HepG2 (cell line): ENCODE data around the gene MYLK. TPM values are rescaled to one million over a fixed set of nuclear protein-coding genes. Genes with fewer than 3 reads are reported as not detected.
A peak's percentile ranks its signal among the peaks of the same experiment; 100 is the strongest.

Experiments used
- CTCF ChIP-seq: sonication (generic); formaldehyde crosslinking; IDR thresholded peaks from 2 replicates; pipeline ENCODE4 v1.5.0; 2020; ENCODE audit warnings: mild to moderate bottlenecking, missing genetic modification reagents, moderate library complexity
- DMTF1 ChIP-seq: sonication (generic); formaldehyde crosslinking; IDR thresholded peaks from 2 replicates; pipeline ENCODE4 v1.4.0; 2020; ENCODE audit warnings: mild to moderate bottlenecking, missing genetic modification reagents
- FIP1L1 ChIP-seq: fragments of 200-400 bp; formaldehyde crosslinking; IDR thresholded peaks from 2 replicates; pipeline ENCODE4 v1.6.1; 2018; ENCODE audit warnings: low read depth, mild to moderate bottlenecking, low read length, moderate library complexity, borderline replicate concordance; ENCODE audit not compliant: insufficient read depth
- HCFC1 ChIP-seq: fragments of 150-350 bp; IDR thresholded peaks from 2 replicates; pipeline ENCODE4 v1.6.1; 2014; ENCODE audit warnings: low read depth, low read length
- HNRNPUL1 ChIP-seq: fragments of 200-400 bp; formaldehyde crosslinking; IDR thresholded peaks from 2 replicates; pipeline ENCODE4 v1.6.1; 2017; ENCODE audit warnings: low read depth, mild to moderate bottlenecking, low read length, moderate library complexity
- MTA3 ChIP-seq: sonication (generic); formaldehyde crosslinking; IDR thresholded peaks from 2 replicates; pipeline ENCODE4 v1.4.0; 2020; ENCODE audit warnings: missing genetic modification reagents
- POGK ChIP-seq: sonication (generic); formaldehyde crosslinking; conservative IDR thresholded peaks from 2 replicates; pipeline ENCODE4 v1.8.0; 2022; ENCODE audit warnings: mild to moderate bottlenecking, moderate library complexity, missing genetic modification reagents
- RAD51 ChIP-seq: fragments of 450-650 bp; IDR thresholded peaks from 2 replicates; pipeline ENCODE4 v1.6.1; 2016; ENCODE audit warnings: borderline replicate concordance
- SAFB2 ChIP-seq: sonication (generic); formaldehyde crosslinking; IDR thresholded peaks from 2 replicates; pipeline ENCODE4 v1.5.1; 2020; ENCODE audit warnings: missing genetic modification reagents, low read depth, mild to moderate bottlenecking, borderline replicate concordance
- SNAPC2 ChIP-seq: sonication (generic); formaldehyde crosslinking; IDR thresholded peaks from 2 replicates; pipeline ENCODE4 v1.8.1; 2022; ENCODE audit warnings: mild to moderate bottlenecking, missing genetic modification reagents
- SOX5 ChIP-seq: IDR thresholded peaks from 2 replicates; pipeline ENCODE4 v1.6.1; 2016; ENCODE audit warnings: borderline replicate concordance
- TAF1 ChIP-seq: sonication (generic); formaldehyde crosslinking; IDR thresholded peaks from 2 replicates; pipeline ENCODE4 v1.4.0; 2020; ENCODE audit warnings: missing genetic modification reagents
- TAF15 ChIP-seq: fragments of 200-400 bp; formaldehyde crosslinking; IDR thresholded peaks from one replicate; pipeline ENCODE4 v1.6.1; 2018; ENCODE audit warnings: mild to moderate bottlenecking, low read depth, low read length; ENCODE audit not compliant: poor library complexity, severe bottlenecking
- ZFP36L2 ChIP-seq: sonication (generic); formaldehyde crosslinking; IDR thresholded peaks from 2 replicates; pipeline ENCODE4 v1.4.0; 2020; ENCODE audit warnings: missing genetic modification reagents
- ZGPAT ChIP-seq: IDR thresholded peaks from 2 replicates; pipeline ENCODE4 v1.6.1; 2016; ENCODE audit warnings: mild to moderate bottlenecking
- ZKSCAN8 ChIP-seq: IDR thresholded peaks from 2 replicates; pipeline ENCODE4 v1.6.1; 2016; ENCODE audit warnings: borderline replicate concordance, missing genetic modification reagents, missing compliant biosample characterization
- ZNF224 ChIP-seq: sonication (generic); formaldehyde crosslinking; IDR thresholded peaks from 2 replicates; pipeline ENCODE4 v1.5.0; 2020; ENCODE audit warnings: mild to moderate bottlenecking, missing genetic modification reagents
- ZNF333 ChIP-seq: sonication (generic); formaldehyde crosslinking; IDR thresholded peaks from 2 replicates; pipeline ENCODE4 v1.4.0; 2020; ENCODE audit warnings: mild to moderate bottlenecking, missing genetic modification reagents, borderline replicate concordance
- ZNF616 ChIP-seq: sonication (generic); formaldehyde crosslinking; IDR thresholded peaks from 2 replicates; pipeline ENCODE4 v1.5.0; 2020; ENCODE audit warnings: low read depth, mild to moderate bottlenecking, missing genetic modification reagents
- ZNF670 ChIP-seq: sonication (generic); formaldehyde crosslinking; IDR thresholded peaks from 2 replicates; pipeline ENCODE4 v1.8.0; 2022; ENCODE audit warnings: mild to moderate bottlenecking, missing genetic modification reagents, borderline replicate concordance
- ZNF737 ChIP-seq: sonication (generic); formaldehyde crosslinking; IDR thresholded peaks from 2 replicates; pipeline ENCODE4 v1.5.0; 2020; ENCODE audit warnings: missing genetic modification reagents, mild to moderate bottlenecking, borderline replicate concordance
- ZNF878 ChIP-seq: sonication (generic); formaldehyde crosslinking; IDR thresholded peaks from 2 replicates; pipeline ENCODE4 v1.8.1; 2023; ENCODE audit warnings: mild to moderate bottlenecking, missing genetic modification reagents, moderate library complexity
- ZSCAN29 ChIP-seq: sonication (generic); formaldehyde crosslinking; conservative IDR thresholded peaks from 2 replicates; pipeline ENCODE4 v1.4.0; 2020; ENCODE audit warnings: mild to moderate bottlenecking, missing genetic modification reagents
- polyA plus RNA-seq, 8 experiments: library from polyadenylated mRNA; depleted of rRNA in 3 of 8; stranded (reverse) in 7 of 8; unstranded in 1 of 8; fragments of >200 nt; fragmentation: Illumina TruSeq in 4 of 8; extraction: Trizol in 4 of 8; gene quantifications; 2 replicates each; pipeline versions ENCODE4 v1.2.1 to v1.2.3, GENCODE V29; 2011 to 2016; ENCODE audit warnings: low read depth in 4 of 8, missing spikeins in 1 of 8, mixed read lengths in 1 of 8; ENCODE audit not compliant: insufficient read depth in 1 of 8
- total RNA-seq, 5 experiments: library from RNA; depleted of rRNA; stranded (reverse); fragments of >200 nt; fragmentation: Illumina TruSeq; extraction: Trizol; gene quantifications; 2 replicates each; pipeline ENCODE4 v1.2.3, GENCODE V29; 2016; ENCODE audit warnings: low read depth in 1 of 5

Gene MYLK
- total and polyA plus RNA-seq, 2 of the 13 experiments (the other 11 are each of a cell fraction or from before 2014, with no cell fraction given) = 10.6 to 34.9 TPM

GRCh38 chr3:123783050-123783689, 101.0 kb downstream of the MYLK start (continued):
- TF ChIP-seq DMTF1 (CRISPR knock-in tag) (no peak), ZNF670 (CRISPR knock-in tag) (no peak), MTA3 (CRISPR knock-in tag) (no peak), ZNF224 (CRISPR knock-in tag) (no peak), TAF1 (CRISPR knock-in tag) (no peak), CTCF (CRISPR knock-in tag) (no peak), ZSCAN29 (CRISPR knock-in tag) (peak; percentile 71; the same call in 1 of the 2 replicates), FIP1L1 (no peak), ZGPAT (CRISPR knock-in tag) (peak; percentile 12; the same call in 1 of the 2 replicates), TAF15 (no peak), ZNF878 (no peak), HNRNPUL1 (no peak), RAD51 (no peak), SNAPC2 (CRISPR knock-in tag) (no peak), ZNF333 (no peak), ZKSCAN8 (CRISPR knock-in tag) (no peak), POGK (CRISPR knock-in tag) (no peak), SAFB2 (CRISPR knock-in tag) (no peak), ZNF616 (no peak), HCFC1 (no peak), ZFP36L2 (CRISPR knock-in tag) (no peak), ZNF737 (CRISPR knock-in tag) (no peak), SOX5 (CRISPR knock-in tag) (peak; percentile 34; the same call in 1 of the 2 replicates)
